Measurements from ENCODE around the gene LYG1.

LYG1 gene

GRCh38 chr2:99261242-99261641 is 39.8 kb downstream of the LYG1 start:
- TF ChIP-seq CTCF (IDR thresholded peaks at IDR 0.05; ENCODE audit: insufficient read depth, low read depth, low read length, missing control alignments) = no peak
- no peak overlapping the region for H3K4me3 ChIP-seq (ENCODE audit: low read depth, low read length)
- no peak for DNase-seq (ENCODE audit: low read depth)

- no peak for DNase-seq (ENCODE audit: low read depth)
- no peak for TF ChIP-seq CTCF (IDR thresholded peaks at IDR 0.05; ENCODE audit: insufficient read depth, low read depth, low read length, missing control alignments)
These were observed 40.8 kb downstream of the LYG1 start for GRCh38 chr2:99260184-99260583.

GRCh38 chr2:99259465-99259864 is 41.5 kb downstream of the LYG1 start:
- DNase-seq (ENCODE audit: low read depth) = no peak
- no peak overlapping the region for H3K4me3 ChIP-seq (ENCODE audit: low read depth, low read length)
- TF ChIP-seq CTCF (IDR thresholded peaks at IDR 0.05; ENCODE audit: insufficient read depth, low read depth, low read length, missing control alignments) = no peak

More at GRCh38 chr2:99260184-99260583, 40.8 kb downstream of the LYG1 start:
- no peak overlapping the region for H3K4me3 ChIP-seq (ENCODE audit: low read depth, low read length)

GRCh38 chr2:99256677-99257076 is 44.3 kb downstream of the LYG1 start:
- TF ChIP-seq CTCF (IDR thresholded peaks at IDR 0.05; ENCODE audit: insufficient read depth, low read depth, low read length, missing control alignments) = no peak
- DNase-seq (ENCODE audit: low read depth) = no peak
- no peak overlapping the region for H3K4me3 ChIP-seq (ENCODE audit: low read depth, low read length)

GRCh38 chr2:99255491-99256318 is 45.3 kb downstream of the LYG1 start, which contains the start of gene LYG2:
Gene LYG2, minus strand, starts transcription at chr2:99255666. Its CDS starts 1,406 bp downstream, at chr2:99254260.
- no peak for TF ChIP-seq CTCF (IDR thresholded peaks at IDR 0.05; ENCODE audit: insufficient read depth, low read depth, low read length, missing control alignments)
- DNase-seq (ENCODE audit: low read depth) = no peak
- H3K4me3 ChIP-seq (ENCODE audit: low read depth, low read length) = no peak within 1 kb of the TSS

GRCh38 chr2:99249951-99250350 is 51.0 kb downstream of the LYG1 start:
- TF ChIP-seq CTCF (IDR thresholded peaks at IDR 0.05; ENCODE audit: insufficient read depth, low read depth, low read length, missing control alignments) = no peak
- no peak for DNase-seq (ENCODE audit: low read depth)
- H3K4me3 ChIP-seq (ENCODE audit: low read depth, low read length) = no peak overlapping the region

GRCh38 chr2:99242151-99242550 is 58.8 kb downstream of the LYG1 start:
- no peak for DNase-seq (ENCODE audit: low read depth)

More at GRCh38 chr2:99242151-99242550, 58.8 kb downstream of the LYG1 start:
- no peak overlapping the region for H3K4me3 ChIP-seq (ENCODE audit: low read depth, low read length)
- no peak for TF ChIP-seq CTCF (IDR thresholded peaks at IDR 0.05; ENCODE audit: insufficient read depth, low read depth, low read length, missing control alignments)
